B cell (primary cell): Measurements from ENCODE around the gene ATP23. TPM values are rescaled to one million over a fixed set of nuclear protein-coding genes. Genes with fewer than 3 reads are reported as not detected.

Experiments used
- ATAC-seq: fragments of 200-7000 bp; cut with Tn5 transposase; one replicate; pipeline ENCODE4 v1.10.0; 2021; ENCODE audit warnings: low read depth, mild to moderate bottlenecking, moderate number of reproducible peaks, moderate library complexity
- CTCF ChIA-PET: fragments of 350-600 bp; sonication (Branson Sonifier 250); formaldehyde crosslinking; loops from one replicate; lab custom pipeline; 2021; ENCODE audit warnings: antibody characterized with exemption, inconsistent platforms; lab: Charles Lee
- POLR2A ChIA-PET: fragments of 350-600 bp; sonication (Branson Sonifier 250); formaldehyde crosslinking; loops from one replicate; lab custom pipeline; 2021; ENCODE audit warnings: antibody characterized with exemption; lab: Charles Lee
- DNase-seq: peaks from one replicate; pipeline ENCODE4 v3.0.0; 2013
- H2AFZ ChIP-seq: 2 replicates; pipeline ENCODE4 v1.6.1; 2012; ENCODE audit warnings: mild to moderate bottlenecking, low read depth, low read length; ENCODE audit not compliant: insufficient read depth, poor library complexity, severe bottlenecking
- H3K27ac ChIP-seq, 2 donors: 1 replicate in 1 of 2; 2 replicates in 1 of 2; pipeline ENCODE4 v1.5.1; 2012 to 2013; ENCODE audit warnings: low read length in 2 of 2, mild to moderate bottlenecking in 2 of 2, moderate library complexity in 1 of 2
- H3K27me3 ChIP-seq, 4 experiments: fragments of 200-600 bp in 1 of 4; sonication (generic) in 1 of 4; replicated peaks in 1 of 4; 1 replicate in 2 of 4; 2 replicates in 2 of 4; pipeline versions ENCODE4 v1.6.1 to v1.7.0; 2013 to 2016; ENCODE audit warnings: low read length in 3 of 4, mild to moderate bottlenecking in 2 of 4, mixed read lengths in 1 of 4, moderate library complexity in 1 of 4; ENCODE audit not compliant: insufficient read depth in 4 of 4, control insufficient read depth in 3 of 4; ENCODE audit errors: control extremely low read depth in 1 of 4
- H3K36me3 ChIP-seq, 2 experiments: replicated peaks in 1 of 2; 1 replicate in 1 of 2; 2 replicates in 1 of 2; pipeline versions ENCODE4 v1.6.1 to v1.7.1; 2013; ENCODE audit warnings: low read length in 1 of 2; ENCODE audit not compliant: insufficient read depth in 2 of 2, control insufficient read depth in 1 of 2; ENCODE audit errors: control extremely low read depth in 1 of 2, extremely low read depth in 1 of 2
- H3K4me1 ChIP-seq, 2 donors: fragments of 200-600 bp in 1 of 2; sonication (generic) in 1 of 2; 1 replicate in 1 of 2; 2 replicates in 1 of 2; pipeline versions ENCODE4 v1.5.1 to v1.6.1; 2013 to 2017; ENCODE audit warnings: low read length in 2 of 2; ENCODE audit not compliant: control insufficient read depth in 2 of 2, insufficient read depth in 2 of 2
- H3K4me2 ChIP-seq: replicated peaks from 2 replicates; pipeline ENCODE3; 2012; ENCODE audit warnings: mild to moderate bottlenecking, low read depth, low read length; ENCODE audit not compliant: poor library complexity, severe bottlenecking
- H3K4me3 ChIP-seq, 5 experiments: fragments of 200-600 bp in 1 of 5; sonication (generic) in 1 of 5; 1 replicate in 3 of 5; 2 replicates in 2 of 5; pipeline versions ENCODE4 v1.5.1 to v1.7.0; 2011 to 2016; ENCODE audit warnings: low read length in 4 of 5, mild to moderate bottlenecking in 4 of 5, low read depth in 2 of 5, control low read depth in 1 of 5, moderate library complexity in 1 of 5; ENCODE audit not compliant: insufficient read depth in 1 of 5; ENCODE audit errors: control extremely low read depth in 1 of 5, extremely low read depth in 1 of 5
- H3K79me2 ChIP-seq: fragments of 200-600 bp; sonication (generic); one replicate; pipeline ENCODE4 v1.6.0; 2016; ENCODE audit warnings: low read length; ENCODE audit not compliant: control insufficient read depth, insufficient read depth
- H3K9ac ChIP-seq: fragments of 200-600 bp; sonication (generic); 2 replicates; pipeline ENCODE4 v1.6.1; 2017; ENCODE audit warnings: mild to moderate bottlenecking, low read length, moderate library complexity
- H3K9me3 ChIP-seq, 3 donors: one replicate each; pipeline versions ENCODE4 v1.6.1 to v1.7.1; 2013; ENCODE audit warnings: low read length in 2 of 3; ENCODE audit not compliant: control insufficient read depth in 2 of 3, insufficient read depth in 1 of 3; ENCODE audit errors: control extremely low read depth in 1 of 3
- H4K20me1 ChIP-seq: 2 replicates; pipeline ENCODE4 v1.6.0; 2012; ENCODE audit warnings: mild to moderate bottlenecking, low read length; ENCODE audit not compliant: insufficient read depth, control insufficient read depth, poor library complexity, severe bottlenecking
- H3K27ac Mint-ChIP-seq: one replicate; pipeline ENCODE4 v1.8.0; 2021; ENCODE audit warnings: mixed read lengths
- H3K27me3 Mint-ChIP-seq: one replicate; pipeline ENCODE4 v1.8.0; 2021; ENCODE audit warnings: mixed read lengths
- H3K4me1 Mint-ChIP-seq: one replicate; pipeline ENCODE4 v1.8.0; 2021; ENCODE audit warnings: mixed read lengths
- H3K4me3 Mint-ChIP-seq: one replicate; pipeline ENCODE4 v1.8.0; 2021; ENCODE audit warnings: mixed read lengths
- H3K9me3 Mint-ChIP-seq: one replicate; pipeline ENCODE4 v1.8.0; 2022; ENCODE audit warnings: mixed read lengths; ENCODE audit not compliant: insufficient read depth
- CTCF ChIP-seq: fragments of 200-600 bp; IDR thresholded peaks from one replicate; pipeline ENCODE4 v1.8.0; 2022; ENCODE audit warnings: antibody characterized with exemption, mild to moderate bottlenecking
- EZH2 ChIP-seq: IDR thresholded peaks from 2 replicates; pipeline ENCODE4 v1.6.1; 2012; ENCODE audit warnings: borderline replicate concordance, low read depth, mild to moderate bottlenecking, moderate library complexity, low read length; ENCODE audit not compliant: insufficient read depth, poor library complexity, severe bottlenecking
- WGBS: methylation state at CpG from one replicate; pipeline ENCODE4 v1.1.5; 2013; ENCODE audit warnings: missing lambda C conversion rate; ENCODE audit not compliant: insufficient coverage; 5-methylcytosine and 5-hydroxymethylcytosine counted together
- intact Hi-C: fragments of 100-400 bp; cut with micrococcal nuclease; formaldehyde crosslinking; loops from one replicate; pipeline ENCODE4 v1.10.0; 2022
- polyA plus RNA-seq: library from polyadenylated mRNA; depleted of rRNA; stranded (reverse); fragments of >200 nt; gene quantifications from 2 replicates; pipeline ENCODE4 v1.2.3, GENCODE V29; 2012
- total RNA-seq, 2 donors: library from RNA; stranded (reverse); fragments of 120-200 nt in 1 of 2; gene quantifications; 1 replicate in 1 of 2; 2 replicates in 1 of 2; pipeline versions ENCODE4 v1.2.3 to v1.2.4, GENCODE V29; 2013 to 2022

ATP23 gene
- total and polyA plus RNA-seq, 2 donors (not counting 1 experiment from before 2014, with no cell fraction given), result 6.2 to 16.3 TPM

- Histone ChIP-seq H3K9me3 (no peaks in the 10 kb centered on the region), H4K20me1 (no peaks in the 10 kb centered on the region), H3K27me3 (no peaks in the 10 kb centered on the region), H3K79me2 (peaks cover 8% of the 10 kb centered on the region), H3K4me2 (no peak overlapping the region), H3K4me3 (no peak overlapping the region), H3K27ac (peak overlapping the region in 1 of 2 donors; percentile 99), H3K9ac (no peak overlapping the region), H2AFZ (no peak overlapping the region), H3K4me1 (peaks cover 11% of the 10 kb centered on the region in 2 donors), H3K36me3 (no peaks in the 10 kb centered on the region)
- DNase-seq (no peak), ATAC-seq (no peak)
- Mint-ChIP-seq H3K9me3 (no peaks in the 10 kb centered on the region), H3K4me3 (peak overlapping the region; percentile 91), H3K27me3 (no peaks in the 10 kb centered on the region), H3K27ac (peak overlapping the region; percentile 41), H3K4me1 (peaks cover 16% of the 10 kb centered on the region)
- no peak for TF ChIP-seq EZH2
- WGBS, result no CpG with 5 or more reads among the region's 4 CpGs
- ChIA-PET POLR2A (no interaction called here), CTCF (interaction anchor here (0.8 to 0.9 kb wide), 2 partner anchors 8 to 97 kb away, joined by 3 read pairs; no protein-coding TSS in a partner anchor)
- intact Hi-C loops, result loop anchor here (2.0 to 5.0 kb wide), 2 partner anchors 30 to 243 kb away; partner anchors contain the start of gene OS9
Observed at GRCh38 chr12:57934819-57935218, 6.5 kb upstream of the ATP23 start.

- Histone ChIP-seq H3K9me3 (no peaks in the 10 kb centered on the region), H3K4me1 (peaks cover 11% of the 10 kb centered on the region in 2 donors), H2AFZ (peak overlapping the region; percentile 61), H3K27me3 (no peaks in the 10 kb centered on the region), H3K9ac (peak overlapping the region; percentile 82), H3K4me3 (peak overlapping the region; percentile 65 to 90 (median 73)), H3K27ac (peak overlapping the region; percentile 95 to 99), H3K79me2 (peaks cover 8% of the 10 kb centered on the region), H3K36me3 (no peaks in the 10 kb centered on the region), H4K20me1 (no peaks in the 10 kb centered on the region), H3K4me2 (peak overlapping the region; percentile 65)
- Mint-ChIP-seq H3K27ac (peak overlapping the region; percentile 97), H3K4me3 (peak overlapping the region; percentile 91), H3K9me3 (no peaks in the 10 kb centered on the region), H3K4me1 (peaks cover 17% of the 10 kb centered on the region), H3K27me3 (no peaks in the 10 kb centered on the region)
- TF ChIP-seq EZH2 (no peak), CTCF (no peak)
- ChIA-PET POLR2A (no interaction called here), CTCF (interaction anchor here (0.8 to 1.2 kb wide), 2 partner anchors 9 to 31 kb away, joined by 3 to 4 read pairs; no protein-coding TSS in a partner anchor)
- ATAC-seq, result no peak
- DNase-seq, result no peak
- intact Hi-C loops, result loop anchor here (2.0 to 5.0 kb wide), 2 partner anchors 31 to 243 kb away; partner anchors contain the start of gene OS9
- WGBS, result 59% methylated on average over 3 of the region's 3 CpGs
Observed at GRCh38 chr12:57935331-57935730, 6.0 kb upstream of the ATP23 start.
